Measurements from ENCODE around the gene SERPINB7.

SERPINB7 gene

DNA sequence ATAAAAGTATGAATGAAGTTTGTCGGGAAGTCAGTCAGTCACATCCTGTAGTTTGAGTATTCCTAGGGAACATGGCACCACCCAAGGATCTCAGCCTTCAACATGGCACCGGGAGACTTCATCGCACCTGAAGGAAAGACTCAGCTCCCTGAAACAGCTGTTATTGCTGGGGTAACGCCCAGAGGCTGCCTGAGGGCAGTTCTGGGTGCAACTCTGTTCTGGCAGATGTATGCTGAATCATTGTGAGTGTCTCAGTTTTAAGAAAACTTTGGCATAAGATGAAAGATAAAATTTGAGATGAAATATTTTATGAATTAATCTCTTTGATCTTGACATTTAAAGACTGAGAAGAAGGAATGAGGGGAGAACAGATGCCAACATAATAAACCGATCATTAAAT is 62.4 kb downstream of the SERPINB7 start:
- Histone ChIP-seq H3K4me3 (ENCODE audit: low read depth, low read length) (no peak overlapping the region), H2BK12ac (ENCODE audit: low read length) (no peak overlapping the region), H3K9ac (ENCODE audit: low read length) (no peak overlapping the region), H2AK5ac (ENCODE audit: low read length) (no peak overlapping the region), H2AFZ (ENCODE audit: insufficient read depth, low read length, poor library complexity) (no peak overlapping the region), H3K27ac (ENCODE audit: low read depth, low read length) (no peak overlapping the region), H3K79me2 (ENCODE audit: control insufficient read depth, insufficient read depth, low read length, poor library complexity) (no peaks in the 10 kb centered on the region), H4K91ac (ENCODE audit: low read depth, low read length) (no peak overlapping the region), H4K12ac (ENCODE audit: low read depth, low read length) (no peak overlapping the region), H3K4me1 (ENCODE audit: control insufficient read depth in 1 of 2, insufficient read depth in 2 of 2, low read length in 2 of 2) (no peaks in the 10 kb centered on the region), H3K27me3 (ENCODE audit: insufficient read depth, low read length) (no peaks in the 10 kb centered on the region), H3K23ac (ENCODE audit: low read length) (no peak overlapping the region), H3K14ac (ENCODE audit: low read length) (no peak overlapping the region), H3K4ac (ENCODE audit: low read depth, low read length) (no peak overlapping the region), H2BK120ac (ENCODE audit: insufficient read depth, low read length, poor library complexity) (no peak overlapping the region), H3K36me3 (ENCODE audit: control insufficient read depth in 1 of 2, insufficient read depth in 2 of 2, low read length in 2 of 2) (no peaks in the 10 kb centered on the region), H3K18ac (ENCODE audit: low read length) (no peak overlapping the region), H4K8ac (ENCODE audit: low read depth, low read length) (no peak overlapping the region), H3K4me2 (ENCODE audit: low read length) (no peak overlapping the region), H3K79me1 (ENCODE audit: low read length) (no peaks in the 10 kb centered on the region), H2BK5ac (ENCODE audit: low read depth, low read length, poor library complexity) (no peak overlapping the region), H3K9me3 (ENCODE audit: insufficient read depth, low read depth, low read length) (no peaks in the 10 kb centered on the region)
- DNase-seq: no peak
- WGBS (ENCODE audit: extremely low coverage, insufficient coverage, insufficient read length): no CpG with 5 or more reads among the region's 5 CpGs

DNA sequence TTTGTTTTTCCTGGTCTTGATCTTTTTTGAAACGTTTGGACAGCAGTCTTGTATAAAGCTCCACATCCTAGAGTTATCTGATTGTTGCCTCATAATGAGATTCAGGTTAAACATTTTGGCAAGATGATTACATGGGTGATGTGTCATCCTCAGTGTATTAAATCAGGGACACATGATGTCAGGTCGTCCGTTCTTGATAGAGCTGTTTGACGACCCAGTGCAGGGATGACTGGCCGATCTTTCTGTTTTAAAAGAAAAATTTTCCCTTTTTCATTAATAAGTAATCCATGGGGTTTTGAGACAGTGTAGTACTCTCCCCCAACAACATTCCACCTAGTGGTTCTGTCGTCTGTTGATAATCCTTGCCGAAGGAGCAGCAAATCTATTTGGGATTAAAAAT is 67.8 kb downstream of the SERPINB7 start:
- H3K23ac ChIP-seq (ENCODE audit: low read length): no peak overlapping the region
- H3K9me3 ChIP-seq (ENCODE audit: insufficient read depth, low read depth, low read length): no peaks in the 10 kb centered on the region
- H2BK5ac ChIP-seq (ENCODE audit: low read depth, low read length, poor library complexity): no peak overlapping the region
- no CpG with 5 or more reads among the region's 7 CpGs for WGBS (ENCODE audit: extremely low coverage, insufficient coverage, insufficient read length)
- H4K12ac ChIP-seq (ENCODE audit: low read depth, low read length): no peak overlapping the region
- H4K8ac ChIP-seq (ENCODE audit: low read depth, low read length): no peak overlapping the region
- no peak overlapping the region for H3K4me2 ChIP-seq (ENCODE audit: low read length)
- H3K79me1 ChIP-seq (ENCODE audit: low read length): no peaks in the 10 kb centered on the region
- H3K4me1 ChIP-seq (ENCODE audit: control insufficient read depth in 1 of 2, insufficient read depth in 2 of 2, low read length in 2 of 2): no peaks in the 10 kb centered on the region
- H3K79me2 ChIP-seq (ENCODE audit: control insufficient read depth, insufficient read depth, low read length, poor library complexity): no peaks in the 10 kb centered on the region
- H2BK12ac ChIP-seq (ENCODE audit: low read length): no peak overlapping the region
- no peak overlapping the region for H2BK120ac ChIP-seq (ENCODE audit: insufficient read depth, low read length, poor library complexity)
- no peak overlapping the region for H4K91ac ChIP-seq (ENCODE audit: low read depth, low read length)
- H3K4me3 ChIP-seq (ENCODE audit: low read depth, low read length): no peak overlapping the region
- H3K36me3 ChIP-seq (ENCODE audit: control insufficient read depth in 1 of 2, insufficient read depth in 2 of 2, low read length in 2 of 2): no peaks in the 10 kb centered on the region
- no peak overlapping the region for H3K18ac ChIP-seq (ENCODE audit: low read length)
- no peak overlapping the region for H2AK5ac ChIP-seq (ENCODE audit: low read length)
- H3K14ac ChIP-seq (ENCODE audit: low read length): no peak overlapping the region
- no peak overlapping the region for H2AFZ ChIP-seq (ENCODE audit: insufficient read depth, low read length, poor library complexity)
- H3K27me3 ChIP-seq (ENCODE audit: insufficient read depth, low read length): no peaks in the 10 kb centered on the region
- no peak overlapping the region for H3K27ac ChIP-seq (ENCODE audit: low read depth, low read length)
- DNase-seq: no peak
- no peak overlapping the region for H3K4ac ChIP-seq (ENCODE audit: low read depth, low read length)
- H3K9ac ChIP-seq (ENCODE audit: low read length): no peak overlapping the region

DNA sequence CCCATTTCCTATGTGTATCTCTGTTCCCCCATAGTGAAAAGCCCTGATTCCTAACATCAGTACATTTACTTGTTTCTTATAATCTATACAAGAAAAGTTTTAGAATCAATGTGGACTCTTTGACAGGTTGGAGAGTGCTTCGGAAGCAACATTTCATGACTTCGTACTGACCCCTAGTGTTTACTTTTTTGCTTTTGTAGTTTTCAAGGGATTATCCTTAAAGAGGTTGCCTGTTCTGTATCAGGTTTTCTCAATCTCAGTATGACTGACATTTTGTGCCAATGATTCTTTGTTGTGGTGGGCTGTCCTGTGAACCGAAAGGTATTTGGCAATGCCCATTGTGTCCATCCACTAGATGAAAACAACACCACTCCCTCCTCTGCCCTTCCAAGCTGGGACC is 69.0 kb downstream of the SERPINB7 start:
- H4K12ac ChIP-seq (ENCODE audit: low read depth, low read length): no peak overlapping the region
- H3K9me3 ChIP-seq (ENCODE audit: insufficient read depth, low read depth, low read length): no peaks in the 10 kb centered on the region
- no peak overlapping the region for H2BK12ac ChIP-seq (ENCODE audit: low read length)
- no peak overlapping the region for H3K4me3 ChIP-seq (ENCODE audit: low read depth, low read length)
- no CpG with 5 or more reads among the region's 3 CpGs for WGBS (ENCODE audit: extremely low coverage, insufficient coverage, insufficient read length)
- no peak overlapping the region for H4K91ac ChIP-seq (ENCODE audit: low read depth, low read length)
- H3K14ac ChIP-seq (ENCODE audit: low read length): no peak overlapping the region
- H2AK5ac ChIP-seq (ENCODE audit: low read length): no peak overlapping the region
- H2BK120ac ChIP-seq (ENCODE audit: insufficient read depth, low read length, poor library complexity): no peak overlapping the region
- no peaks in the 10 kb centered on the region for H3K4me1 ChIP-seq (ENCODE audit: control insufficient read depth in 1 of 2, insufficient read depth in 2 of 2, low read length in 2 of 2)
- no peaks in the 10 kb centered on the region for H3K79me2 ChIP-seq (ENCODE audit: control insufficient read depth, insufficient read depth, low read length, poor library complexity)
- no peak overlapping the region for H2AFZ ChIP-seq (ENCODE audit: insufficient read depth, low read length, poor library complexity)
- no peaks in the 10 kb centered on the region for H3K36me3 ChIP-seq (ENCODE audit: control insufficient read depth in 1 of 2, insufficient read depth in 2 of 2, low read length in 2 of 2)
- no peaks in the 10 kb centered on the region for H3K27me3 ChIP-seq (ENCODE audit: insufficient read depth, low read length)
- no peak overlapping the region for H4K8ac ChIP-seq (ENCODE audit: low read depth, low read length)
- no peak overlapping the region for H3K18ac ChIP-seq (ENCODE audit: low read length)
- H3K4ac ChIP-seq (ENCODE audit: low read depth, low read length): no peak overlapping the region
- H3K23ac ChIP-seq (ENCODE audit: low read length): no peak overlapping the region
- no peak overlapping the region for H2BK5ac ChIP-seq (ENCODE audit: low read depth, low read length, poor library complexity)
- H3K9ac ChIP-seq (ENCODE audit: low read length): no peak overlapping the region
- DNase-seq: peak; percentile 7 to 78
- no peak overlapping the region for H3K27ac ChIP-seq (ENCODE audit: low read depth, low read length)
- H3K4me2 ChIP-seq (ENCODE audit: low read length): no peak overlapping the region
- H3K79me1 ChIP-seq (ENCODE audit: low read length): no peaks in the 10 kb centered on the region

DNA sequence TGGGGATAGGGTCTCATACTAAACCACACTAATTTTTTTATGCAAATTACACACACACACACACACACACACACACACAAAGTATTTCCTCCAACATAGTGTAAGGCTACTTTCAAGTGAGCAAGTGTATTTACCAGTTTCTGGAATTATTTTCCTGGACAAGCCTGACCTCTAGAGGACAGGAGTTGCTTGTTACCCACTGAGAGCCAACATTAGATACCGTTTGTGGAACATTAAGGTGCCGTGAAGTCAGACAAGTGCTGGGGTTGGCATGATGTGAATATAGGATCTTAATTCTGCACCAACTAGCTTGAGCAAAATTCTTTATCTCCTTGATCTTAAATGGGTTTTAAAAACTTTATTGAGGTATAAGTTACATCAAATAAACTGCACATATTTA is 72.9 kb downstream of the SERPINB7 start:
- no peaks in the 10 kb centered on the region for H3K36me3 ChIP-seq (ENCODE audit: control insufficient read depth in 1 of 2, insufficient read depth in 2 of 2, low read length in 2 of 2)
- no peak overlapping the region for H4K91ac ChIP-seq (ENCODE audit: low read depth, low read length)
- peak; percentile 42 to 87 for DNase-seq
- WGBS (ENCODE audit: extremely low coverage, insufficient coverage, insufficient read length): no CpG with 5 or more reads among the region's 2 CpGs
- no peak overlapping the region for H2AK5ac ChIP-seq (ENCODE audit: low read length)
- no peak overlapping the region for H3K18ac ChIP-seq (ENCODE audit: low read length)
- H2BK12ac ChIP-seq (ENCODE audit: low read length): no peak overlapping the region
- no peak overlapping the region for H3K27ac ChIP-seq (ENCODE audit: low read depth, low read length)
- no peak overlapping the region for H3K4me2 ChIP-seq (ENCODE audit: low read length)
- no peaks in the 10 kb centered on the region for H3K79me1 ChIP-seq (ENCODE audit: low read length)
- H3K4me1 ChIP-seq (ENCODE audit: control insufficient read depth in 1 of 2, insufficient read depth in 2 of 2, low read length in 2 of 2): no peaks in the 10 kb centered on the region
- H4K8ac ChIP-seq (ENCODE audit: low read depth, low read length): no peak overlapping the region
- no peak overlapping the region for H2BK5ac ChIP-seq (ENCODE audit: low read depth, low read length, poor library complexity)
- H3K27me3 ChIP-seq (ENCODE audit: insufficient read depth, low read length): no peaks in the 10 kb centered on the region
- H2AFZ ChIP-seq (ENCODE audit: insufficient read depth, low read length, poor library complexity): no peak overlapping the region
- H3K23ac ChIP-seq (ENCODE audit: low read length): no peak overlapping the region
- no peak overlapping the region for H4K12ac ChIP-seq (ENCODE audit: low read depth, low read length)
- no peak overlapping the region for H2BK120ac ChIP-seq (ENCODE audit: insufficient read depth, low read length, poor library complexity)
- no peaks in the 10 kb centered on the region for H3K9me3 ChIP-seq (ENCODE audit: insufficient read depth, low read depth, low read length)
- no peak overlapping the region for H3K4me3 ChIP-seq (ENCODE audit: low read depth, low read length)
- no peak overlapping the region for H3K4ac ChIP-seq (ENCODE audit: low read depth, low read length)
- H3K14ac ChIP-seq (ENCODE audit: low read length): no peak overlapping the region
- H3K79me2 ChIP-seq (ENCODE audit: control insufficient read depth, insufficient read depth, low read length, poor library complexity): no peaks in the 10 kb centered on the region
- no peak overlapping the region for H3K9ac ChIP-seq (ENCODE audit: low read length)

Data from trophoblast cell (in vitro differentiated cells and primary cell).